Measurements from ENCODE around the gene UNC13B.
A peak's percentile ranks its signal among the peaks of the same experiment; 100 is the strongest.
"Not testable (repeated sequence)": the region's sequence is repeated elsewhere in the genome, so short reads cannot be mapped to it uniquely, and the experiment has no call there.

UNC13B gene

DNA sequence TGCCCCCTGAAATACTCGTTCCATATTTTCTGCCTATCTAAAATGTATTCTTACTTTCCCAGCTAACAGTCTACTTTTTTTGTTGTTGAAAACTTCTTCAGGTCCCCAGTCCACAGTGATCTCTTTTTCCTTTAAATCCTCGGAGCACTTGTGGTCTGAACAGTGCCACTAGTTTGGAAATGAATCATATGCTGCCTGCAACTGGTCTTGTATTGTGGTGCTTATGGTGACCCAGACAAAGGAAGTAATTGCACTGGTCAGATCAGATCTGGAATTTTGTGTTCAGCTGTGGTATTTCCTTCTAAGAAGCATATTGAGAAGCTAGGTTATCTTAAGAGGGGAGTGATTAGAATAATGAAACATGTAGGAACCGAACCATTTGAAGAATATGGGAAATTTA lies 2.9 kb downstream of the UNC13B start:
- no peak for DNase-seq

DNA sequence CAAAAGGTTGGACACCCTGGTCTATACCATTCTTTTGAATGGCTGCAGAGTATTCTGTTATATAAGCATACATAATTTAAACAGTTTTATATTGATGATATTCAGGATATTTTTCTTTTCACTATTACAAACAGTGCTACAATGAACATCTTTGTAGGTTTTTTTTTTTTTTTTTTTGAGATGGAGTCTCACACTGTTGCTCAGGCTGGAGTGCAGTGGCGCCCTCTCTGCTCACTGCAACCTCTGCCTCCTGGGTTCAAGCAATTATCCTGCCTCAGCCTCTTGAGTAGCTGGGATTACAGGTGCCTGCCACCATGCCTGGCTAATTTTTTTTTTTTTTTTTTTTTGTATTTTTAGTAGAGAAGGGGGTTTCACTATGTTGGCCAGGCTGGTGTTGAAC lies 5.6 kb downstream of the UNC13B start:
- DNase-seq = not testable (repeated sequence)

DNA sequence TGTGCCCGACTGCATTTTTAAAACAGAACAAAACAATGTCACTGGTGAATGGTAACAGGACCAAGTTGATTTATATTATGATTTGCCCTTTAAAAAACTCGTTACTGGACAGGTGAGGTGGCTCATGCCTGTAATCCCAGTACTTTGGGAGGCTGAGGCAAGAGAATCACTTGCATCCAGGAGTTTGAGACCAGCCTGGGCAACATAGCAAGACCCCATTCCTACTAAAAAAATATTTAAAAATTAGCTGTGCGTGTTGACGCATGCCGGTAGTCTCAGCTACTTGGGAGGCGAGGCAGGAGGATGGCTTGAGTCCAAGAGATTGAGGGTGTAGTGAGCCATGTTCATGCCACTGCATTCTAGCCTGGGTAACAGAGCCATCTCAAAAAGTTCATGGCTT lies 7.2 kb downstream of the UNC13B start:
- no peak for DNase-seq

DNA sequence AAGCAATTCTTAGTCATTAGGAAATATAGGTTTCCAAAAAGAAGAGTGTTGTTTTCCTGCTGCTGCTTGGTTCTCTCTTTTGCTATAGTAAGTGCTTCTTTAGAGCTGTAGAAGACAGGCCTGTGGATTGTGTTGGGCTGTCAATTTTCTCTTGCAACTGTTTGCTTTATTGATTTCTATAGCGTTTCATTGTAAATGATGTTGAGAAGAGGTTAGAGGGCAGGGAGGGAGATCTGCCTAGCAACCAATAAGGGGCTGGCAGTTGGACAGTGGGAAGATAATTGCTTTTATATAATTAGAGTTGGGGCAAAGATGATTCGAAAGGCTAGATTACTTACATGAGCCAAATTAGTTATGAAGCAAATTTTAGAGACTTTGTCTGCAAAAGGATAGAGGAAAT lies 11.1 kb downstream of the UNC13B start:
- no peak for DNase-seq

DNA sequence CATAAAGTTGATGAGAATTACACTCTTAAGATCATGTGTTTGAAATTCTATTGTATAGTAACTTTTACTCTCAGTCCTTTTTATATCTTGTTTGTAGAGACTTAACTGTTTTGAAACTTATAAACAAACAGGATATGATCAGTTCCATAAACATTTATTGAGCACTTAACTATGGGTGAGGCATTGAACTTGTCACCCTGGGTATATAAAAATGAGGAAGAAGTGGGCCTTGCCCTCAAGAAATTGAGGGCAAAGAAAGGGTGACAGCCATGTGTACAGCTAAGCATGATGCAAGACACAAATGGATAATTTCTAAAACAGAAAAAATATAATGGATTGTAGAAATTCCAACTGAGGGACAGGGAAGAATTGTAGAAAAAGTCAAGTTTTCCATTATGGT lies 15.7 kb downstream of the UNC13B start:
- DNase-seq = no peak

DNA sequence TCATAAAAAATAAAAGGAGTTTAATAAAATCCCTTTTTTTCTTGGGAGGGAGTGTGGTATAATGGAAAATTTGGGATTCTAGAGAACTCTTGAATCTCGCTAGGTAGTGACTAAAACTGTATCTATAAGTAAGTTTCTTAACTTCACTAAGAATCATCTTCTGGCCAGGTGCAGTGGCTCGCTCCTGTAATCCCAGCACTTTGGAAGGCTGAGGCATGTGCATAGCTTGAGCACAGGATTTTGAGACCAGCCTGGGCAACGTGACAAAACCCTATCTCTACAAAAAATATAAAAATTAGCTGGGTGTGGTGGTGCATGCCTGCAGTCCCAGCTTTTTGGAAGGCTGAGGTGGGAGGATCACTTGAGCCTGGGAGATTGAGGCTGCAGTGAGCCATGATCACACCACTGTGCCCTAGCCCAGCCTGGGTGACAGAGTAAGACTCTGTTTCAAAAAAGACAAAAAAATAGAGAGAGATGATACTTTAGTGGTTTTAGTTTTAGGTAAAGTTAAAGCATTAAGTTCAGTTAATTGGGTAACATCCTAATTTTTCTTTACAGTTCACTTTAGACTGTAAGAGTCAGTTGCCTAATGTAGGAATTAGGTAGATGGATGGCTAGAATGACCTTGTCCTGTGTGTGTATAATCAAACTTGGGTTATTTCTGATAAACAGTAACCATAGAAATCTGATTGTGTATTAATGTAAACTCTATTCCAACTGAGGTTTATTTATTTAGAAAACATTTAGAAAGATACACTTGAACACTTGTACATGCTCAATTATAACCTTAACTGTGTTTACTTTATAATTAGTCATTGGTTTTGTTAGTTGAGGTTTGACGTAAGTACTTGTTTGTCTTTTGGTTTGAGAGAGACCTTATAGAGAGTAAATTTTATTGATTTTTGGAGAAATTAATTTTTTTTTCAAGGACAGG lies 17.8 kb downstream of the UNC13B start:
- no peak for DNase-seq

DNA sequence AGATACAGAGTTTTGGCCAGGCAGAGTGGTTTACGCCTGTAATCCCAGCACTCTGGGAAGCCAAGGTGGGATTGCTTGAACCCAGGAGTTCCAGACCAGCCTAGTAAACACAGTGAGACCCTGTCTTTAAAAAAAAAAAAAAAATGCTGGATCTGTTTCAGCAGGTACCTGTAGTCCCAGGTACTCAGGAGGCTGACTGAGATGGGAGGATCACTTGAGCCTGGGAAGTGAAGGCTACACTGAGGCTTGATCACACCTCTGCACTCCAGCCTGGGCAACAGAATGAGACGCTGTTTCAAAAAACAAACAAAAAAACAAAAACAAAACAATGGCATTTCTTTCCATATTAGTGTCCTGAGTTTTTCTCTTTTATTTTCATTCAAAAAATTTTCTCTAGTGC lies 19.0 kb downstream of the UNC13B start:
- no peak for DNase-seq

DNA sequence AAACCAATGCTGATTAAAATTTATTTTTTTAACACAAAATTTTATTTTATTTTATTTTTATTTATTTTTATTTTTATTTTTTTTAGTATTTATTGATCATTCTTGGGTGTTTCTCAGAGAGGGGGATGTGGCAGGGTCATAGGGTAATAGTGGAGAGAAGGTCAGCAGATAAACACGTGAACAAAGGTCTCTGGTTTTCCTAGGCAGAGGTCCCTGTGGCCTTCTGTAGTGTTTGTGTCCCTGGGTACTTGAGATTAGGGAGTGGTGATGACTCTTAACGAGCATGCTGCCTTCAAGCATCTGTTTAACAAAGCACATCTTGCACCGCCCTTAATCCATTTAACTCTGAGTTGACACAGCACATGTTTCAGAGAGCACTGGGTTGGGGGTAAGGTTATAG lies 20.6 kb downstream of the UNC13B start:
- not testable (repeated sequence) for DNase-seq

DNA sequence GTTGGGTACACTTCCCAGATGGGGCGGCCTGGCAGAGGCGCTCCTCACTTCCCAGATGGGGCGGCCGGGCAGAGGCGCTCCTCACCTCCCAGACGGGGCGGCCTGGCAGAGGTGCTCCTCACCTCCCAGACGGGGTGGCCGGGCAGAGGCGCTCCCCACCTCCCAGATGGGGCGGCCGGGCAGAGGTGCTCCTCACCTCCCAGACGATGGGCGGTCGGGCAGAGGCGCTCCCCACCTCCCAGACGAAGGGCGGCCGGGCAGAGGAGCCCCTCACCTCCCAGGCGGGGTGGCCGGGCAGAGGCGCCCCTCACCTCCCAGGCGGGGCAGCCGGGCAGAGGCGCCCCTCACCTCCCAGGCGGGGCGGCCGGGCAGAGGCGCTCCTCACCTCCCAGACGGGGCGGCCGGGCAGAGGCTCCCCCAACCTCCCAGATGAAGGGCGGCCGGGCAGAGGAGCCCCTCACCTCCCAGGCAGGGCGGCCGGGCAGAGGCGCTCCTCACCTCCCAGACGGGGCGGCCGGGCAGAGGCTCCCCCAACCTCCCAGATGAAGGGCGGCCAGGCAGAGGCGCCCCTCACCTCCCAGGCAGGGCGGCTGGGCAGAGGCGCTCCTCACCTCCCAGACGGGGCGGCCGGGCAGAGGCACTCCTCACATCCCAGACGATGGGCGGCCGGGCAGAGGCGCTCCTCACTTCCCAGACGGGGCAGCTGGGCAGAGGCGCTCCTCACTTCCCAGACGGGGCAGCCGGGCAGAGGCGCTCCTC lies 21.4 kb downstream of the UNC13B start:
- not testable (repeated sequence) for DNase-seq

DNA sequence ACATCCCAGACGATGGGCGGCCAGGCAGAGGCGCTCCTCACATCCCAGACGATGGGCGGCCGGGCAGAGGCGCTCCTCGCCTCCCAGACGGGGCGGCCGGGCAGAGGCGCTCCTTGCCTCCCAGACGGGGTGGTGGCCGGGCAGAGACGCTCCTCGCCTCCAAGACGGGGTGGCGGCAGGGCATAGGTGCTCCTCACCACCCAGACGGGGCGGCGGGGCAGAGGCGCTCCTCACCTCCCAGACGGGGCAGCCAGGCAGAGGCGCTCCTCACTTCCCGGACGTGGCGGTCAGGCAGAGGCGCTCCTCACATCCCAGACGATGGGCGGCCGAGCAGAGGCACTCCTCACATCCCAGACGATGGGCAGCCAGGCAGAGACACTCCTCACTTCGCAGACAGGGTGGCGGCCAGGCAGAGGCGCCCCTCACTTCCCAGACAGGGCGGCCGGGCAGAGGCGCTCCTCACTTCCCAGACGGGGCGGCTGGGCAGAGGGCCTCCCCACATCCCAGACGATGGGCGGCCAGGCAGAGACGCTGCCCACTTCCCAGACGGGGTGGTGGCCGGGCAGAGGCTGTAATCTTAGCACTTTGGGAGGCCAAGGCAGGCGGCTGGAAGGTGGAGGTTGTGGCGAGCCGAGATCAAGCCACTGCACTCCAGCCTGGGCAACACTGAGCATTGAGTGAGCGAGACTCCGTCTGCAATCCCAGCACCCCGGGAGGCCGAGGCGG lies 22.1 kb downstream of the UNC13B start:
- DNase-seq = not testable (repeated sequence)

DNA sequence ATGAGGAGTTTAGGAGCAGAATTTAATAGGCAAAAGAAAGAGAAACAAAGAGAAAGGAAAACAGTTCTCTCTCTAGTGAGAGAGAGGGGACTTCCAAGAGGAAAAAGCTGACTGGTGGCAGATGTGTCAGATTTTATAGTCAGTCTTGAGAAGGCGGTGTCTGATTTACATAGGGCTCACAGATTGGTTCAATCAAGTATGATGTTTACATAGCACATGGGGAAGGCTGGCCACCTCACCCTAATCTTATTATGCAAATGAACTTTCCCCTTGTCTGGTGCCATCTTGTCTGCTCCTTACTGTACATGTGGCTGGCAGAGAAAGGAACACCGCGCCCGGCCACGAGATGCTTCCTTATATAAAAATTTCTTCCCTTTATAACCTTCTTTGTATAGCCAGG lies 24.7 kb downstream of the UNC13B start:
- no peak for DNase-seq

DNA sequence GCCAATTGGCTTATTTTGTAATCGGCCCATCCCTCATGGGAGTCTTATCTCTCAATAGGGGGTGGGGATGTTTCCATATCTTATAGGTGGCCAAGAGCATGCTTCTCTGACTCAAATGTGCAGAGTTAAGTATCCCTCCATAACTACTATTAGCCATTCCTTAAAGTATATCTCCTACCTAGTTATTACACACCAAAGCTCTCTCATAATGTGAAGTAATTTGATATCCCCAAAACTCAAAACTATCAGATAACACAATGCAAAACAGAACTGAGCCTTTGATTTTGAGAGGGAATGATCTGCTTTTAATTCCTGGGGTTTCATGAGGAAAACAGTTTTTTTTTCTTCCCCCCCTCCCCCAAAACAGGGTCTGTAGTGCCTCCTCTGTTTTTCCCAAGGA lies 28.4 kb downstream of the UNC13B start:
- no peak for DNase-seq

DNA sequence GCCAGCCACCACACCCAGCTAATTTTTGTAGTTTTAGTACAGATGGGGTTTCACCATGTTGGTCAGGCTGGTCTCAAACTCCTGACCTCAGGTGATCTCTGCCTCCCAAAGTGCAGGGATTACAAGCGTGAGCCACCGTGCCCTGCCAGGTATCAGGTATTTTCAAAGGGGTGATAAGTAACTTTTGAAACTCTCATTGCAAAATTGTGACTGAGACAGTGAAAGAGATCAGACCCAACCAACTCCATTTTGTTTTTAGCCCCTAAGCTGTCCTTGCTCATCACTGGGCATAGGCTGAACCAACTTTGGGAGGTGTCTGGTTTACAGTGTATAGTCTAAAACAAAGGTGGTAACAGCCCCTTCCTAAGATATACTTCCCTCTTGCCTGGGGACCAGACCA lies 29.3 kb downstream of the UNC13B start:
- no peak for DNase-seq

DNA sequence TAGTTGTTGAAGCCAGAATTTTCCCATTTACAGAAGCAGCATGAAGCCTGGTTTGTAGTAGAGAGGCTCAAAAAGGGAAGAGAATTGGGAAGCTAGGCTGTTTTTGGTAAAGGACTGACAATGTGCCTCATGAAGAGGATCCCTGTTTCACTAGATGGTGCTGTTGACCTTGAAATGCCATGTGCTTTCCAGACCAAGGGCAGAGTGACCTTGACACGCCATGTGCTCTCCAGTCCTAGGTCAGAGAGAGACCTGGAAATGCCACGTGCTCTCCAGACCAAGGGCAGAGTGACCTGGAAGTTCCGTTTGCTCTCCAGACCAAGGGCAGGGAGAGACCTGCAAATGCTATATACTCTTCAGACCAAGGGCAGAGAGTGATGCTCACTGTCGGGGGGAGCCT lies 32.0 kb downstream of the UNC13B start:
- no peak for DNase-seq

DNA sequence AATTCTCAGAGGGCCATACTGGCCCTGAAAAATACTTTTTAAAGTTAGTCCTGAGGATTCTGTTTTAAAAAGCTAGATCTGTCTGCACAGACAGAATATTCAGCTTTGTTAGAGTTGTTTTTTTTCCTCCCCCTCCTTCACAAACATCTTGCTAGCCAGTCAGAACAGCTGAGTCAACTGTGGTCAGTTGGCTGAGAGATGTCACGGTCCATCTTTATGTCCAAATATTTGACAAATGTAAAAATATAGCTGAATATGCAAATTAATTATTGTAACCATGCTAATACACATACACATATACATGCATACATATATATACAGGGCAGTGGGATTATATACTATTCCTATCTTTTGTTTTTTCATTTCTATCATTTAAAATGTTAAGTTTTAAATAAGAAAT lies 33.9 kb downstream of the UNC13B start:
- no peak for DNase-seq

DNA sequence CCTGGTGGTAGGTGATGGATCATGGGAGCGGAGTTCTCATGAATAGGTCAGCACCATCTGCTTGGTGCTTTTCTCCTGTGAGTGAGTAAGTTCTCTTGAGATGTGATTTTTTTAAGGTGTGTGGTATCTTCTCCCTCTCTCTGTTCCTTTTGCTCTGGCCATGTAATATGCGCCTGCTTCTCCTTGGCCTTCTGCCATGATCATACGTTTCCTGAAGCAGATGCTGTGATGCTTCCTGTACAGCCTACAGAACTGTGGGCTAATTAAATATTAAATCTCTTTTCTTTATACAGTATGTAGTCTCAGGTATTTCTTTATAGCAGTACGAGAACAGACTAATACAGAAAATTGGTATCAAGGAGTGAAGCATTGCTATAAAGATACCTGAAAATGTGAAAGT lies 36.4 kb downstream of the UNC13B start:
- DNase-seq = no peak

DNA sequence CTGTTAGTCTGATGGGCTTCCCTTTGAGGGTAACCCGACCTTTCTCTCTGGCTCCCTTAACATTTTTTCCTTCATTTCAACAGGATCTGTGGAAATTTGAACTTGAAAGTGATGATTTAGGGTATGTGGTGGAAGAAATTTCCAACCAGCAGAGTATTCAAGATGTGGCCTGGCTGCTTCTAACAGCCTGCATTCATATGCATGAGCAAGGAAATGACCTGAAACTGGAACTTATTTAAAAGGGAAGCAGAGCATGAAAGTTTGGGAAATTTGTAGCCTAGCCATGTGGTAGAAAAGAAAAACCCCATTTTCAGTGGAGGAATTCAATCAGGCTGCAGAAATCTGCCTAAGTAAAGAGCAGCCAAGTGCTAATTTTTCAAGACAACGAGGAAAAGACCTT lies 41.7 kb downstream of the UNC13B start:
- DNase-seq = no peak

DNA sequence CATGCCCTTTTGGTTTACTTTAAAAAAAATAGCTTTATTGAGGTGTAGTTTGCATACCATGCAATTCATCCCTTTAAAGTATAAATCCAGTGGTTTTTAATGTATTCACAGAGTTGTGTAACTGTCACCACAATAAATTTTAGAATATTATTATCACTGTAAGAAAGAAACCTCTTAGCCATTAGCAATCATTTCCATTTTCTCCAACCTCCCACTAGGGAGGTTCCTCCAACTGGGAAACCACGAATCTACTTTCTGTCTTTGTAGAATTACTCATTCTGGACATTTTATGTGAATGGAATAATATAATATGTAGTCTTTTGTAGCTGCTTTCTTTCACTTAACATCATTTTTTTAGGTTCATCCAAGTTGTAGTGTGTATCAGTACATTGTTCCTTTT lies 43.5 kb downstream of the UNC13B start:
- DNase-seq = no peak

DNA sequence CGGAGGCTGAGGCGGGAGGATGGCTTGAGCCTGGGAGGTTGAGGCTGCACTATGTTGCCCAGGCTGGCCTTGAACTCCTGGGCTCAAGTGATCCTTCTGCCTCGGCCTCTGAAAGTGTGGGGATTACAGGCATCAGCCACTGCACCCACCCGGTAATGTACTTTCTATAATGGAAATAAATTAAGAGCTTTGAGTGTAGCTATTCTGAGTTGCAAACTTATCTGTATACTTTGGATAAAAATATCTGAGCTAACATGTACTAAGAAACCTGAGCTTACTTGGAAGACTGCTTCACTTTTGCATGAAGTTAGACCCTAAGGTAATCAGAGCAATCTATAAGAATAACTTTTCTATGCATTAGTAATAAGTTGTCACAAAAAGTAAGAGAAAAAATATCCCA lies 50.0 kb downstream of the UNC13B start:
- no peak for DNase-seq

DNA sequence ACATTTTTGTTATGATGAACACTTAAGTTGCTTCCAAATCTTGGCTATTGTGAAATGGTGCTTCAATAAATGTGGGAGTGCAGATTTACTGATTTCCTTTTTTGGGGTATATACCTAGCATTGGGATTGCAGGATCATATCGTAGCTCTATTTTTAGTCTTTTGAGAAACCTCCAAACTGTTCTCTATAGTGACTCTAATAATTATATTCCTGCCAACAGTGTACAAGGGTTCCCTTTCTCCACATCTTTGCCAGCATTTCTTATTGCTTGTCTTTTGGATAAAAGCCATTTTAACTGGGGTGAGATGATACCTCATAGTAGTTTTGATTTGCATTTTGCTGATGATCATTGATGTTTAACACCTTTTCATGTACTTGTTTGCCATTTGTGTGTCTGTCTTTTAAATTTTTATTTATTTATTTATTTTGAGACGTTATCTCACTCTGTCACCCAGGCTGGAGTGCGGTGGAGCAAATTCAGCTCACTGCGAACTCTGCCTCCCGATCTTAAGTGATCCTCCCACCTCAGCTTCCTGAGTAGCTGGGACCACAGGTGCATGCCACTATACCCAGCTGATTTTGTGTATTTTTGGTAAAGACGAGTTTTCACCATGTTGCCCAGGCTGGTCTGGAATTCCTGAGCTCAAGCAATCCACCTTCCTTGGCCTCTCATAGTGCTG lies 59.0 kb downstream of the UNC13B start:
- no peak for DNase-seq

DNA sequence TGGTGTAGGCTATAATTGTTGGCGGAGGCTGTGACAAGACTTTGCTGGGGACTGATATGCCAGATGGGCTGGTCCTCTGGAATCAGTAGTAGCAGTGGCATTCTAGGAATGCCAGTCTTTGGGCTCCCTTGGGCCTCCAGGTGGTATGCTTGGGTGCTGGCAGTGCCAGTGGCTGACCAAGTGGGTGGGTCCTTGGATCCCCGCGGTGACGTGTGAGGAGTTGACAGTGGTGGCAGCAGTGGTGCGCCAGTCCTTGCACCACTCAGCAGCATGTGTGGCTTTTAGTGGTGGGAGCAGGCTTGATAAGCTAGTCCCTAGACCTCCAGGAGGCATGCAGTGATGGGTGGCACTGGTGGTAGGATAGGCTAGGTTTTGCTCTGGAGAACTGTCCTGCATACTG lies 63.9 kb downstream of the UNC13B start:
- DNase-seq = no peak

DNA sequence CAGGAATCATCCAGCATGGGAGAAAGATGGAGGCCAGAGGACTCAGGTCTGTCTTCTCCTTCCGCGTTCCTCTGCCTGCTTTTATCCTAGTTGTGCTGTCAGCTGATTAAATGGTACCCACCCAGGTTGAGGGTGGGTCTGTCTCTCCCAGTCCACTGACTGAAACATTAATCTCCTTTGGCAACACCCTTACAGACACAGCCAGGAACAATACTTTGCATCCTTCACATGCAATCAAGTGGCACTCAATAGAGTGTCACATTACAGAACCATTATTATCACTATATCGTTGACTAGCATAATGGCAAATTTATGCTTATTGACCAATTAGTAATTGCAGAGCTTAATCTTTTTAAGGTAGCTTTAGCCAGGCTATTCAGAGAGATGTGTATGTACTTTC lies 64.8 kb downstream of the UNC13B start:
- DNase-seq = peak; percentile 72

DNA sequence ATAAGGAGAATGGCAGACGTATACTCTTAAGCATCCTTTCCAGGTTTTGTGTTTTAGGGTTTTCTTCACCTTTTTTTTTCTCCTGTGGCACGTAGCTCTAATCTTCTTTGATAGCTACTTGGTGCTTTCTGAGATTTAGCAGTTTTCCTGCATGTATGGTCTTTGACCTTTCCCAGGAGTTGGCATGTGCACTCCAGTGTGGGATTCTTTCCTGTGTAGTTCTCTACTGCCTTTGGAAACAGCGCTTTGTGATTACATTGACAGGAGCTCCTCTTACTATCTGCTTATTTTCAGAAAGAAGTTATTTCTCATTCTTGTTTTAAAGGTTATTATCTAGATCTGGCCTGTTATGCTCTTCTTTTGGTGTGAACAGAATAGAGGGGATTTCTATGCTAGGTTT lies 65.5 kb downstream of the UNC13B start:
- DNase-seq = no peak

Data from NCI-H524 treated with DMSO at 0.1 percent for 48 hours (cell line).